ENCODE results near the gene CALY.

CALY gene

DNA sequence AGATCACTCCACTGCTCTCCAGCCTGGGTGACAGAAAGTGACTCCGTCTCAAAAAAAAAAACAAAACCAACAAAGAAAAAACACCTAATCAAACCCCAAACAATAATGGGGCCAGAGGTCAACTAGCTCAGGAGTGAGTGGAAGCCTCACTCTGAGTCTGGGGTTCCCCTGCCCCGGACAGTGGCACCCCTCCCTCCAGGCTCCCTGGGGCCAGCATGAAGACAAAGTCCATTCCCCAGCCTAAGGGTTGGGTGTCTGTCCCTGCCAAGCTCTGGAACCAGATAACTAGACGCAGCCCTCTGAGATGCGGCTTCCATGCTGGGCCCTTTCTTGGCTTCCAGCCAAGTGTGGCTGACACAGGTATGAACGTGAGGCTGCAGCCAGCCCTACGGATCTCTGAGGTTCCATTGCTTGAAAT, 22.9 kb upstream of the CALY start:
- no peak for TF ChIP-seq CTCF (IDR thresholded peaks at IDR 0.05; ENCODE audit: extremely low read depth, missing control alignments)
- no peak for DNase-seq (ENCODE audit: low spot score)

DNA sequence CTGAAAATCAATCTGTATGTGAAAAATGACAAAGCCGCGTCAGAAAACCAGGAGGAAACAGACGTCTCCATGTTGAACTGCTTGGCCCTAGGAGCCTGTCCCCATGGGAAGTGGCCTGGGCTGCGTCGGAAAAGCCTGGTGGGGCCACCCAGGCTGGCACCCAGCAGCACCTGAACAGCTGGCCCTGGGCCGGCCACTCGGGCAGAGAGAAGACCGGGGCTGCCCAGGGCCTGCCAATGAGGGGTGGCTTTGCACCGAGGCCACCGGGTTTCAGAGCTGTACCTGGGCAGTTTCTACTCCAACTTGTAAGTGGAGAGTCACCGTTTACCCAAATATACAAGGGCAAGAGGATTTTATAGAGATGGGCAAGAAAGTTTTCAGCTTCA, 22.2 kb upstream of the CALY start:
- TF ChIP-seq CTCF (IDR thresholded peaks at IDR 0.05; ENCODE audit: extremely low read depth, missing control alignments): no peak
- DNase-seq (ENCODE audit: low spot score): no peak

- no peak for TF ChIP-seq CTCF (IDR thresholded peaks at IDR 0.05; ENCODE audit: extremely low read depth, missing control alignments)
- no peak for DNase-seq (ENCODE audit: low spot score)
These were observed 21.6 kb upstream of the CALY start for GRCh38 chr10:133358162-133358924.

GRCh38 chr10:133357285-133358161, 20.8 kb upstream of the CALY start, which contains the start of gene FUOM:
TSS of gene FUOM (minus strand) at chr10:133358019. CDS start at chr10:133358007, 12 bp downstream.
- no peak for TF ChIP-seq CTCF (IDR thresholded peaks at IDR 0.05; ENCODE audit: extremely low read depth, missing control alignments)
- peak; percentile 99 for DNase-seq (ENCODE audit: low spot score)

- TF ChIP-seq CTCF (IDR thresholded peaks at IDR 0.05; ENCODE audit: extremely low read depth, missing control alignments): no peak
- no peak for DNase-seq (ENCODE audit: low spot score)
These were observed 20.0 kb upstream of the CALY start for GRCh38 chr10:133356549-133357284.

- DNase-seq (ENCODE audit: low spot score): no peak
- no peak for TF ChIP-seq CTCF (IDR thresholded peaks at IDR 0.05; ENCODE audit: extremely low read depth, missing control alignments)
These were observed 19.3 kb upstream of the CALY start for GRCh38 chr10:133355991-133356390.
